ENCODE measurements around the gene DNAI2. TPM values are rescaled to one million over a fixed set of nuclear protein-coding genes. Genes with fewer than 3 reads are reported as not detected.

The DNAI2 gene
- total and polyA plus RNA-seq, 8 donors = not detected

GRCh38 chr17:74271281-74271680, 2.8 kb upstream of the DNAI2 start:
- DNase-seq = no peak
- no peaks in the 10 kb centered on the region for H3K36me3 ChIP-seq
- no peak overlapping the region for H3K4me3 ChIP-seq
- no peak overlapping the region for H3K27ac ChIP-seq
- H3K4me1 ChIP-seq = peaks cover 0 to 26% (median 16%) of the 10 kb centered on the region in 4 donors
- TF ChIP-seq POLR2A (IDR thresholded peaks at IDR 0.05) = no peak
- no peak for TF ChIP-seq CTCF (IDR thresholded peaks at IDR 0.05)
- no peaks in the 10 kb centered on the region for H3K9me3 ChIP-seq
- intact Hi-C loops (cut with DNase I; ENCODE audit: low total_unique reads) = no loop called here
- H3K27me3 ChIP-seq = peaks cover 0 to 84% (median 20%) of the 10 kb centered on the region in 3 donors
- 74 to 89% (median 76%) methylated on average over 3 of the region's 3 CpGs for WGBS, 5 donors

- Histone ChIP-seq H3K9me3 (no peaks in the 10 kb centered on the region), H3K4me1 (peaks cover 0 to 28% (median 16%) of the 10 kb centered on the region in 4 donors), H3K27ac (no peak overlapping the region), H3K36me3 (no peaks in the 10 kb centered on the region), H3K27me3 (peaks cover 0 to 81% (median 20%) of the 10 kb centered on the region in 3 donors), H3K4me3 (no peak overlapping the region)
- WGBS, 5 donors = 63 to 73% (median 68%) methylated on average over 13 of the region's 13 CpGs
- no peak for TF ChIP-seq EP300 (IDR thresholded peaks at IDR 0.05)
- no peak for TF ChIP-seq POLR2AphosphoS5 (IDR thresholded peaks at IDR 0.05)
- no peak for TF ChIP-seq POLR2A (IDR thresholded peaks at IDR 0.05)
- TF ChIP-seq CTCF (IDR thresholded peaks at IDR 0.05) = no peak
- DNase-seq = peak in 1 of 2 donors; percentile 56
- intact Hi-C loops (cut with DNase I; ENCODE audit: low total_unique reads) = no loop called here
Measured at GRCh38 chr17:74271901-74272561, 2.0 kb upstream of the DNAI2 start.

GRCh38 chr17:74272731-74273201, 1.3 kb upstream of the DNAI2 start:
- H3K27me3 ChIP-seq = peaks cover 0 to 74% (median 20%) of the 10 kb centered on the region in 3 donors
- DNase-seq = peak in 1 of 2 donors; percentile 88
- no peaks in the 10 kb centered on the region for H3K36me3 ChIP-seq
- 44 to 68% (median 59%) methylated on average over 9 to 10 of the region's 10 CpGs for WGBS, 5 donors
- no peak for TF ChIP-seq CTCF (IDR thresholded peaks at IDR 0.05)
- no peak for TF ChIP-seq POLR2AphosphoS5 (IDR thresholded peaks at IDR 0.05)
- TF ChIP-seq EP300 (IDR thresholded peaks at IDR 0.05) = no peak
- no peak for TF ChIP-seq POLR2A (IDR thresholded peaks at IDR 0.05)
- no peak overlapping the region for H3K4me3 ChIP-seq
- H3K9me3 ChIP-seq = no peaks in the 10 kb centered on the region
- intact Hi-C loops (cut with DNase I; ENCODE audit: low total_unique reads) = no loop called here
- peaks cover 0 to 28% (median 16%) of the 10 kb centered on the region in 4 donors for H3K4me1 ChIP-seq
- H3K27ac ChIP-seq = no peak overlapping the region

- no peak for DNase-seq
- Histone ChIP-seq H3K36me3 (no peaks in the 10 kb centered on the region), H3K27me3 (peaks cover 0 to 58% (median 15%) of the 10 kb centered on the region in 3 donors), H3K9me3 (no peaks in the 10 kb centered on the region), H3K4me3 (no peak overlapping the region), H3K27ac (no peak overlapping the region), H3K4me1 (peaks cover 0 to 28% (median 16%) of the 10 kb centered on the region in 4 donors)
- 47 to 56% (median 53%) methylated on average over 14 of the region's 14 CpGs for WGBS, 5 donors
- TF ChIP-seq EP300 (IDR thresholded peaks at IDR 0.05) (no peak), CTCF (IDR thresholded peaks at IDR 0.05) (no peak), POLR2AphosphoS5 (IDR thresholded peaks at IDR 0.05) (no peak), POLR2A (IDR thresholded peaks at IDR 0.05) (no peak)
- intact Hi-C loops (cut with DNase I; ENCODE audit: low total_unique reads) = no loop called here
Measured at GRCh38 chr17:74274709-74275340, 791 bp downstream of the DNAI2 start.

Measured in stomach (tissue), 9 donors.